ENCODE measurements around the gene DNAH11.
"Not testable (repeated sequence)": the region's sequence is repeated elsewhere in the genome, so short reads cannot be mapped to it uniquely, and the experiment has no call there.

Gene DNAH11

GRCh38 chr7:21916629-21917028 is 373.8 kb downstream of the DNAH11 start:
- no peak overlapping the region for H3K27ac ChIP-seq
- TF ChIP-seq CTCF (conservative IDR thresholded peaks at IDR 0.05) (no peak), ZFX (IDR thresholded peaks at IDR 0.05) (no peak)

GRCh38 chr7:21918216-21918615 is 375.4 kb downstream of the DNAH11 start:
- TF ChIP-seq CTCF (conservative IDR thresholded peaks at IDR 0.05) (no peak), ZFX (IDR thresholded peaks at IDR 0.05) (no peak)
- H3K27ac ChIP-seq, result no peak overlapping the region

- no peak overlapping the region for H3K27ac ChIP-seq
- no peak for TF ChIP-seq CTCF (conservative IDR thresholded peaks at IDR 0.05)
- TF ChIP-seq ZFX (IDR thresholded peaks at IDR 0.05), result no peak
These were observed 378.1 kb downstream of the DNAH11 start for GRCh38 chr7:21920936-21921335.

GRCh38 chr7:21922605-21923004 is 379.8 kb downstream of the DNAH11 start:
- TF ChIP-seq CTCF (conservative IDR thresholded peaks at IDR 0.05) (no peak), ZFX (IDR thresholded peaks at IDR 0.05) (no peak)
- no peak overlapping the region for H3K27ac ChIP-seq

GRCh38 chr7:21923658-21924057 is 380.8 kb downstream of the DNAH11 start:
- TF ChIP-seq ZFX (IDR thresholded peaks at IDR 0.05), result no peak
- TF ChIP-seq CTCF (conservative IDR thresholded peaks at IDR 0.05), result no peak
- no peak overlapping the region; the same call in 1 of the 2 replicates for H3K27ac ChIP-seq

- no peak overlapping the region for H3K27ac ChIP-seq
- no peak for TF ChIP-seq ZFX (IDR thresholded peaks at IDR 0.05)
- TF ChIP-seq CTCF (conservative IDR thresholded peaks at IDR 0.05), result no peak
These were observed 383.6 kb downstream of the DNAH11 start for GRCh38 chr7:21926448-21926847.

GRCh38 chr7:21927693-21928092 is 384.9 kb downstream of the DNAH11 start:
- no peak for TF ChIP-seq ZFX (IDR thresholded peaks at IDR 0.05)
- no peak for TF ChIP-seq CTCF (conservative IDR thresholded peaks at IDR 0.05)
- no peak overlapping the region for H3K27ac ChIP-seq

- H3K27ac ChIP-seq, result not testable (repeated sequence)
These were observed 390.5 kb downstream of the DNAH11 start for GRCh38 chr7:21933293-21933692.

Measured in C4-2B (cell line).